ENCODE data around the gene FUBP3. TPM values are rescaled to one million over a fixed set of nuclear protein-coding genes. Genes with fewer than 3 reads are reported as not detected.

The FUBP3 gene
- total RNA-seq, 2 experiments from 2014 or later, result 52.8 to 54.1 TPM

DNA sequence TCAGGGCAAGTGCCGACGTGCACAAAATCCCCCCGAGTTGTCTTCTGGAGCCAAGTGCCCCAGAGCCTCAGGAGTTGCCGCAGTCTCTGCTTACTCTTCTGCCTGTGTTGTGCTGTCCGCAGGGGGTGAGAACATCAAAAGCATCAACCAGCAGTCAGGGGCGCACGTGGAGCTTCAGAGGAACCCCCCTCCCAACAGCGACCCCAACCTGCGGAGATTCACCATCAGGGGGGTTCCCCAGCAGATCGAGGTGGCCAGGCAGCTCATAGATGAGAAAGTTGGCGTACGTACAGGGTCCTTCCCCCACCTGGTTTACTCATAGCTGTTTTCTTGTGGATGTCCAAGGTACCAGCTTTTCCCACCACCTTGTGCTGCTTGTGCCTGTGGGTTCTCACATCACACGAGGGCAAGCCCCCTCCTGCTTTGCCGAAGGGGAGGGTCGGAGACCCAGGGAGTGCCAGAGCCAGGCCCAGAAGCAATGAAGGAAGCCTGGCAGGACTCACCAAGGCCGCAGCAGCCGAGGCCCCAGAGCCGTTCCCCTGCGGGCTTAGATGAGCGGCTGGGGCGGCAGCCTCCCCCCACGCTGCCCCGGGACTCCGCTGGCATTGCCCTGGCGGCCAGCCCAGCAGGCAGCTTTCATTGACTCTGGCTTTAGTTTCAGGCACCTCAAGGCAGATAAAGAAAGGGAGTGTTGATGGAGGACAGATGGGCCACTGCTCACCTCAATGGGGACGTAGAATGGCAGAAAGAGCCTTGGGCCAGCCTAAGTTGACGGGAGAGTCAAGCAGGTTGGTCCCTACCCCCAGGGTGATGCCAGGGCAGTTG is 51.3 kb downstream of the FUBP3 start:
- ChIA-PET POLR2A (no interaction called here), CTCF (no interaction called here)

DNA sequence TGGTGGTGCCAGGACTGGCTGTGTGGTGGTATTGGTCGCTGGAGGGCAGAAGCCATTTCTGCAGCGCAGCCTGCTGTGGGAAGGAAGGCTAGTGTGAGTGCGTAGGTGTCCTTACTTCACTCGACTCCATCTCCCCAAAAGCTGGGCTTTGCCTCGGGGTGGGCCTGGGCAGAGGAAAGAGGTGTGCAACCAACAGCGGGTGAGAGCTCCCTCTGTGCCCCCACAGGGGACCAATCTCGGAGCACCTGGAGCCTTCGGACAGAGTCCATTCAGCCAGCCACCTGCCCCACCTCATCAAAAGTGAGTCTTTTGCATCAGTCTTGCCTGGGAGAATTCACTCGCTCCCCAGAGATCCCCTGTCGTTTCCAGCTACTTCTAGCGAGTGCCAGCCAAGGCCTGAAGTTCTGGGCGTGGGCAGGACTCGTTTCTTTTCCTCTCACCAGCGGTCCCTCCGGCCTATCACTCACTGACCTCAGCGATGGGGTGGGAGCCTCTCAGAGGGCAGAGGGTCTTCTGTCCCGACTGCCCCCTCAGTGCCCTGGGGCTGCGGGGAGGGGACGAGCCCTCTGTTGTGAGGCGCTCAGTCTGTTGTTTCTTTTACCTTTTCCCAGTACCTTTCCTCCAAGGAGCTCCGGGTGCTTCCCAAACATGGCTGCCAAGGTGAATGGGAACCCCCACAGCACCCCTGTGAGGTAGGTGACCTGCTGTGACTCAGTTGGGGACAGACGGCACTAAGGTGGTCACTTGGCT is 52.1 kb downstream of the FUBP3 start:
- ChIA-PET CTCF (no interaction called here), POLR2A (no interaction called here)

DNA sequence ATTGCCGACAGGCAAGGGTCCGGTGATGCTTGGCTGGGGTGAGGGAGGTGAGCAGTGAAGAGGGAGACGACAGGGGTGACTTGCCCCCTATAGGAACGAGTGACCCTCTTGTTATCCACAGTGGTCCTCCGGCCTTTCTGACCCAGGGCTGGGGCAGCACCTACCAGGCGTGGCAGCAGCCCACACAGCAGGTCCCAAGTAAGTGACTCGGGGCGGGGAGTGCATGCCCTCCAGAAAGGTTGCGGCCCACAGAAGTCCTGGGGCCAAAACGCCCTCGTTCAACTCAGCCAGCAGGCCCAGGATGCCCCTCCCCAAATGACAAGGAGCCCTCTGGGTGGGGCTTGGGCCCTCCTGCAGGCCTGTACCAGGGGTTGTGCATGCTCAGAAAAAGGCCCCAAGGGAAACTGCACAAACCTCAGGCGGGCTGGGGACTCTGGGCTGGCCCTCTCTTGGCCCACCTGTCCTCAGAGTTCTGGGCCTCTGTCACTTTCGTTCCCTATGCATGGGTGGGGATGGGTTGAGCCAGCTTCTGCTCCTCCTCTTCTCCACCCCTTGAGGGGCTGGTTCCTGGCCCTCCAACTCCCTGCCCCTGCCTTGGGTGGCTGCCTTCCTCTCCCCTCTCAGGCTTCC is 52.8 kb downstream of the FUBP3 start:
- ChIA-PET CTCF (no interaction called here), POLR2A (no interaction called here)

DNA sequence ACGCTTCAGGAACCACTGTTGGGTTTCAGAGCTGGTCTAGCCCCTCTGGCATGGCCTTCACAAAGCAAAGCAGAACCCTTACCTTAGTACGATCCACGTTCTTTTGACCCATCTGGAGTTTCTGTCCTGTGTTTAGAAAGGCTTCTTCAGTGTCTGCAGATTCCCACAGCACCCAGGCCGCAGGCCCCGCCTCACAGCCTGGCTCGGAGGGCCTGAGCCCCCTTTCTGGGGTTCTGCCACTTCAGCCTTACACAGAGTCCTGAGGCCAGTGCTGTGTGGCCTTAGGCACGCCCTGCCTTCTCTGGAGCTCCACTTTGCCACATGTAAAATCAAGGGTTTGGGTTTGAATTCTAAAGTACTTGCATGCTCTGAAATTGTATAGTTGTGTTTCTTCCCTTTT is 53.5 kb downstream of the FUBP3 start:
- CTCF ChIA-PET, result no interaction called here
- POLR2A ChIA-PET, result no interaction called here

DNA sequence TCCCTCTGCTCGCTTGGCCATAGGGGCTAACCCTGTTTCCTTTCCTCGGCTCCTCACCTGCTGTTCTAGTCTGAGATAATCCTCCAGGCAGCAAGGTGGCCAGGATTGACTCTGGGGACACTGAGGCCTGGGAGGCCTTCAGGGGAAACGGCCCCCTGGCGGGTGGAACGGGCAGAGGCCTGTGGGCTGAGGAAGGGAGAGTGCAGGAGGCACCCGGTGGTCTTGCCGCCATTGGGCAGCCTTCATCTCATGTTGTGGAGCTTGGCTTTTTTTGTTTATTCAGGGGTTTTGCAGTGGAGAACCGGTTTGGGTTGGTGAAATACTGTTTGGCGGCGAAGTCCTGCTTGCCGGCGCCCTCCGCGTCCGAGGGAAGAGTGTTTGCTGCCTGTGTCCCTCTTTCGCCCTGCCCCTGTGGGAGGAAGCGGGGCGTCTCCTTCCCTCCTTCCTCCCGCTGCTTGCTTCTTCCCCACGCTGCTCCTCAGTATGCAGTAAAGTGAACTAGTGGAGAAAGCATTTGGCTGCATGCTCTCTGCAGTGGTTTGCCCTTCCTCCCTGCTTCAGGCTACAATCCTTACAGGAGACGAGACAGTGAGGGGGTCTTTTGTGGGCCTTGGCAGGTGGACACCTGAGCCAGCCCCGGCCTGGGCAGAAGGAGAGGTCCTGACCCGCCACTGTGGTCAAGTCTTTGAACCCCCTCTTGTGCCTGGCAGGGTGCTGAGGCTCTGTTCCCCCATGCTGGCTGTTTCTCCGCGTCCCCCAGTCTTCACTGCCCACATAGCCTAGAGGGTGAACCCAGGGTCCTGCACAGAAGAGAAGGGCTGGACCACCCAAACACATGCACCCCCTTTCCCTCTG is 54.2 kb downstream of the FUBP3 start:
- ChIA-PET CTCF (no interaction called here), POLR2A (no interaction called here)

DNA sequence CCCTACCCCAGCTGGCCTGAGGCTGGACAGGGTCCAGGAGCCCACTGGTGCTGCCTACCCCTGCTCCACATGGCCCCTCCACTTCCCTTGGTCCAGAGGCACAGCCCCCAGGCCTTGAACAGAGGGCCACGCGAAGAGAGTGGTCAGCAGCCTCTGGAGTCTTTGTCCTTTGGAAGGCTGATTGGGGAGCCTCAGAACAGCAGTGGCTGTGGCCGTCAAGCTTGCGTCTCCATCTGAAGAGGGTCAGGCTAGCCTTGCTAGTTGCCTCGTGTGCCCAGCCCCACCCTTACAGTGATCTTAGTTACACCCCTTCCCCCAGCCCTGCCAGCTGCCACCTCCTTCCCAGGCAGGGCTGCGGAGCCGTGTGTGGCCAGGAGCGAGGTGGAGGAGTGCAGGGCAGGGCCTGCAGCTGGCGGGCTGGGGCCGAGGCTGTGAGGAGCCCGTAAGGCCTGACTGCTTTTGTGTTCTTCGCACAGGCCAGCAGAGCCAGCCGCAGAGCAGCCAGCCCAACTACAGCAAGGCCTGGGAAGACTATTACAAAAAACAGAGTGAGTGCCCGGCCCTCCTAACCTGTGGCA is 54.9 kb downstream of the FUBP3 start:
- ChIA-PET CTCF (no interaction called here), POLR2A (no interaction called here)

DNA sequence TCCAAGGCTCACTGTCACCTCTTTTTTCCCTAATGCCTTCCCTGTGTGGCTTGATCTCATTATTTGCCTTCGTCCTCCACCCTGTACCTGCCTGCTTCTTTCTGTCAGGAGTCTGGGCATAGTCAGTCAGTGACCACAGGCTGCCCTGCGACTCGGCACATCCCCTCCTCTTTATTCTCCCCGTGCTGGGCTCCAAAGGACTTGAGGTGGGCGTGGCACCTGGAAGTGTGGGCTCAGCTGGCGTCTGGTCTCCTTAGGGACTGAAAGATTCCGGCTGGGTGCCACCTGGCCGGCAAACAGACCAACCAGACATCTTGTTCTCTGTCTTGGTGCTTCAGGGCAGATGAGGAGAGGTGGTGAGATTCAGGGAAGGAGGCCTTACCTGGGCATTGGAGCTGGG is 55.4 kb downstream of the FUBP3 start:
- ChIA-PET CTCF (no interaction called here), POLR2A (no interaction called here)

DNA sequence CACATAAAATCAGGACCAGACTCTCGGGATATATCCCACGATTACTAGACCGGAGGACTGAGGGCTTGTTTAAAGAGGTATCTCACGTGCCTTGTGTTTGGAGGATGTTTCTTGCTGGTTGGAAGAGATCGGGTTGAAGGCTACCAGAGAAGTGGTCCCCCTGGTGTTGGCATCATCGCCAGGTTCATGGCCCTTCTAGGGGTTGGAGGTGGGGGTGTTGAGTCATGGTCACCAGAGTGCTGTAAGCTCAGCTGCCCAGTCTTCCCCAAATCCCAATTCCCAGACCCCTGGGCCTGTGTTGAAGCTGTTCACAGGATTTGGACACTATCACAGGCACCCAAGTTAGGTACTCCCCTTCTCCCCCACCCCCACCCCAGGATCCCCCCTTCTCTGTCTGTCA is 55.9 kb downstream of the FUBP3 start:
- POLR2A ChIA-PET, result no interaction called here
- CTCF ChIA-PET, result no interaction called here

DNA sequence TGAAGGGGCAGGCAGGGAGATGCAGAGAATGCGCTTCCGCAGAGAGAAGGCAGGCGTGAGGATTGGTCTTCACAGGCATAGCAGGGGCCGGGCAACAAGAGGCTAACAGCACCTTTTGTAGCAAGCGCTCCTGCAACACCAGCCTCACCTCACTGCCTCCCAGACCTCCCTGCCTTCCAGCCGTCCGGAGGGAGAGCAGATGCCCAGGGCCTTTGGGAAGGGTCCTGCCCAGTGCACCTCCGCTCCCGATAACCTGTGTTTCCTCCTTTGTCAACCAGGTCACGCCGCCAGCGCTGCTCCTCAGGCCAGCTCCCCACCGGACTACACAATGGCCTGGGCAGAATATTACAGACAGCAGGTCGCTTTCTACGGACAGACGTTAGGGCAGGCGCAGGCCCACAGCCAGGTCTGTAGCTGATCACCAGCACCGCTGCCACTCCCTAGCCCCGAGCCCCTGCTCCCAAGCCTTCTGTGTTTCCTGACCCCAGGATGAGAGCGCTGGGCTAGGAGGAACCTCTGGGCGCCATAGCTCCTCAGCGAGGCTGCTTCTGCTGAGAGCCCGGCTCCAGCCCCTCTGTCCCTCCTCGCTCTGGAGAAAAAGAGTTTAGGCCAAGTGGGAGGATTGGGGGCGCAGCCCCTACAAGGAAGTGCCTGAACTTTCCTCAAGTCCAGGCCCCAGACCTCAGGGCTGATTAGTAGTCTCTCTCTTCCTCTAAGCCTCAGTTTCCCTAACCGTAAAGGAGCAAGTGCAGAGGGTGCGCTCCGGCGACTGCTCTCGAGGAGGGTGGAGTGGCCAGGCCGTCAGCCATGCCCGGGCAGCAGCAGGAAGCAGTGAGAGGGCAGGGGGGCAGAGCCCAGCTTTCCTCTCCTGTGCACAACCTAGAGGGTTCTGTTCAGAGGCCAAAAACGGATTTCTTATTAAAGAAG is 56.6 kb downstream of the FUBP3 start:
- ChIA-PET POLR2A (no interaction called here), CTCF (no interaction called here)

DNA sequence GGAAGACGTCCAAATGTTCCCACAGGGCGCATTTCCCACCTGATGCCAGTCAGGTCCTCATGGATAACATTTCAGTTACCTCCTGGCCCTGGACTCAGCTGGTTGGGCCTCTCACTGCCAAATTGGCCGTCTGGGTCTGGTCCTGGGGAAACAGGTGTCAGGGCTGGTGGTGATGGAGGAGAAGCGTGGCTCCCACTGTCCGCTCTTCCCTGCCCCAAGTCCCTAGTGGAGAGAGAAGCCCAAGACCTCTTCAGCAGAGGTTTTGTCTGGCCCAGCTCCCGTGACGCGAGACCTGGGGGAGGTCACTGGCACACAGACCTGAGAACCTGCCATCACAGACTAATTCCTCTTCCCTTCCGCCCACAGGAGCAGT is 57.3 kb downstream of the FUBP3 start:
- POLR2A ChIA-PET, result no interaction called here
- CTCF ChIA-PET, result no interaction called here

DNA sequence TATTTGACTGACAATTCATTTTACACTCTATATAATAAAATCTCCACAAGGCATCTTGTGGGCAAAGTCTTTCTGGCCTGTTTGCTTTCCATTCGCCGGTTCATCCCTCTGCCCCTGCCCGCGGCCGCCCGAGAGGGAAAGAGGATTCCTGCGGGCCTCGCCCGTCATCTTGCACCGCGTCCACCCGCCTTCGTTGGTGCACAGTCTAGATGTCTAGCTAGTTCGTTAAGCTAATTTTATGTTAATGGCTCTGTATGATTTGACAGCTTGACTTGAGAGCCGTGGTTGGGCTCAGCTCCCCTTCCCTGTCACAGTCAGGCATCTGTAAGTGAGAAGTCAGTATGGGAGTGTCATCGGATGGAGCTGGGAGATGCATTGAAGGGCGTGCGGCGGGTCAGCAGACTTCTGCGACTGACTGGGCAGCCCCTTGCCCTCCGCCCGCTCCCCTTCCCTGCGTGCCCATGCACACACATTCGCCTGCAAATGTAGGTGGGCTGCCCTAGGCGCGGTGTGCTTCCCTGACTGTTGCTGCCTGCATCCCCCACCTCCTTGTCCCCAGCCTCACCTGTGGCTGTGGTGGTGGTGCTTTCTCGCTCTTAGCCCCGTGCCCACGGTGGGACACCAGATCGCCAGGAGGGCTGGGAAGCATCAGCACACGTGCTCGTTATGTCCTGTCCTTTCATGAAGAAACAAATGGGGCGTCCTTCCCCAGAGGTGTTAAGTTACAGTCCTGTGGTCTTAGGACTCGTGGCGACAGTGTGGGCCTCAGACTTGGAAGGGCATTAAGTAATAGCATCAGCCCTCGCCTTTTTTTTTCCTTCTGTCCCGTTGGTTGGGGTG is 59.1 kb downstream of the FUBP3 start:
- ChIA-PET CTCF (interaction anchor here (0.8 kb wide), 1 partner anchor 44 kb away, joined by 3 read pairs; no protein-coding TSS in a partner anchor), POLR2A (no interaction called here)

DNA sequence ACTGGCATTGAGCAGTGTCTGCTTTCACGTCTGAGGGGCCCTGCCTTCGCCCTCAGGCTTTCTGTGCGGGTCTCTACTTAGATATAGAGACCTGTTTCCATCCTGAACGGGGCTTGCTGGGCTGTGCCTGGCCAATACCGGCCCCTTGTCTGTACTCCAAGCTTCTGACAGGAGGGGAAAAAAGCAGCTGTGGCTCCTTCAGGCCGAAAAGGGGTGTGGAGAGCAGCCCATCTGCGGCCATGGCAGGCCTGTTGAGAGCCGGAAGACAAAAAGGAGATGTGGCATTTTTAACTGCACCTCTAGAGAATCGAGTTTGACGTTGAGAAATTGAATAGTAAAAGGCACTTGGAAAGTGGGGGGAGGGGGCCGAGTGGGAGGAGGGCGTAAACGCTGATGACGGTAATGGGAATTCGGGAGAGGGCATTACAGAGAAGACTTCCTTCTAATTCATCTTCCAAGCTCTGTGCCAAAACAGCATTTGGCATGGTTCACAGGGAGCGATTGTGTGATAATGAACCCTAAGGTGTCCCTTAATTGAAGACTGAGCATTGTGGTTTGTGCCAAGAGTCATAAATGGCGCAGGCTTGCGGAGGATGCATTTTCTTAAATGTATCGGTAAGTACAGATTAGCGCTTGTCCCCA is 59.9 kb downstream of the FUBP3 start:
- POLR2A ChIA-PET, result no interaction called here
- CTCF ChIA-PET, result interaction anchor here (0.8 kb wide), 1 partner anchor 45 kb away, joined by 3 read pairs; no protein-coding TSS in a partner anchor

DNA sequence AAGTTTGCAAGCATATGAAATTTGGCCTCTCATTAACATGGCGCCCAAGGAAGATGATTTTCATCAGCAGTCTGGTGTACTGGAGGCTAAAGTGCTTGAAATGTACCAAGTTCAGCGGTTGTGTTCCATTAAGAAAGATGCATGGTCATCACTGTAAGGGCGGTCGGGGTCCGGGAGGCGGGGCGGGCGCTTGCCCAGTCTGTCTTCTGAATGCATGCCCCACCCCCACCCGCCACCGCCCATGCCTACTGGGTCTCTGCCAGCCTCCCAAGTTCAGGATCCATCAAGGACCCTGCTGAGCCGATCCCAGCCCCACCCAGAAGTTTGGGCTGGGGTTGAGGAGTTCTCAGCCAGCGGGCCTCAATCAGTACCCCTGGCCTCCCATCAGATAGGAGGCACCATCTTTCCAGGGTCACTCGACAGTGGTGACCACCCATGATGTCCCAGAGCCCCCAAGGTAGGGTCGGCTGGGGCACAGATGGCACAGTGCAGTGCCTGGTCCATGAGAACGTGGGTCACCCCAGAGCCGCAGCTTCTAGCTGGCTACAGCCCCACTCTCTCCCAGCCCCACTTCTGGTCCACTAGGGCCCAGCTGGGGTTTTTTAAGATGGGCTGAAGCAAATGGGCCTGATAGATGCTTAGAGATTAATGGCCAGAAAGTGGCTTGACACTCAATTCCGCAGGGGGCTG is 60.6 kb downstream of the FUBP3 start:
- CTCF ChIA-PET, result no interaction called here

DNA sequence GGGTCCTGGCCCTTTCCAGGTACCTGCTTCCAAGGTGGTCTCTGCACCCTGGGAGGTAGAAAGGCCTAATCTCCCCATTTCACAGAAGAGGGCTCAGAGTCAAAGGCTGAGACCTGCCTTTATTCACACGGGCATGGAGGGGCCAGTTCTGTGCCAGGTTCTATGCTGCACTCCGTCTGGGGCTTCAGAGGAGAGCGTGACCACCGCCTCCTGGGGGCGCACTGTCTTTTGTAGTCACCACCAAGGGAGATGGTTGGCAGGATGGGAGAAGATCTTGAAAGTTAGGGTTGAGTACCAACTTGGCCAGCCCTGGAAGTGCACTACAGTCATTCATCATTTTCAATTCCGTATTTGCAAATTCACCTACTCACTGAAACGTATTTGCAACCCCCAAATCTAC is 61.3 kb downstream of the FUBP3 start:
- CTCF ChIA-PET, result no interaction called here
- POLR2A ChIA-PET, result no interaction called here

More for the DNA sequence above, 60.6 kb downstream of the FUBP3 start:
- POLR2A ChIA-PET, result no interaction called here

DNA sequence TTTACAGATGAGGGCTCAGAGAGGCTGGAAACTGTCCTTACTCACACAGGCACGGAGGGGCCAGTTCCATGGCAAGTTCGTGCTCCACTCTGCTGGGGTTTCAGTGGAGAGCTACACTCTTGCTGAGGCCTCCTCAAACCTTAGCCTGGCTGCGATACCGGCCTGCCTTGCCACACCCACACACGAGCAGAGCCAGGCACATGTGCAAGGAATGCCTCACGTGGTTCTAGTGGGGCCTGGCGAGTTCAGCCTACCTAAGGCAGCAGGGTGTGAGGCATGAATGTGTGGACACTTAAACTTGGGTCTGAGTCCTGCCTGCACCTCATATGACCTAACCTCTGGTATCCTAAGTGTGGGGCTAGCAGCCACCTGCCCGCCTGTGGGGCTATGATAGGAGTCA is 63.5 kb downstream of the FUBP3 start:
- ChIA-PET POLR2A (no interaction called here), CTCF (no interaction called here)

DNA sequence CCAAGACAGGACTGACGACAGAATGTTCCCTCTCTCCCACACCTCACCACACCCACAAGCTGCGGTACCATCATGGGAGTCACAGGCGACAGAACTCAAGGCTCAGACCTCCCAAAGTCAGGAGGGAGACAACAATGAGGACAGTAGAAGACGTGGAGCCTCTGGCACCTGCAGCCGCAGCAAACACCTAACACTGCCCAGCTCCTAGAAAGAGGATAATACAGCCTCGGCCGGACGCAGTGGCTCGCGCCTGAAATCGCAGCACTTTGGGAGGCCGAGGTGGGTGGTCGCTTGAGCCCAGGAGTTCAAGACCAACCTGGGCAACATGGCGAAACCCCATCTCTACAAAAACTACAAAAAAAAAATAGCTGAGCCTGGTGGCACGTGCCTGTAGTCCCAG is 71.8 kb downstream of the FUBP3 start:
- POLR2A ChIA-PET, result no interaction called here
- CTCF ChIA-PET, result no interaction called here

DNA sequence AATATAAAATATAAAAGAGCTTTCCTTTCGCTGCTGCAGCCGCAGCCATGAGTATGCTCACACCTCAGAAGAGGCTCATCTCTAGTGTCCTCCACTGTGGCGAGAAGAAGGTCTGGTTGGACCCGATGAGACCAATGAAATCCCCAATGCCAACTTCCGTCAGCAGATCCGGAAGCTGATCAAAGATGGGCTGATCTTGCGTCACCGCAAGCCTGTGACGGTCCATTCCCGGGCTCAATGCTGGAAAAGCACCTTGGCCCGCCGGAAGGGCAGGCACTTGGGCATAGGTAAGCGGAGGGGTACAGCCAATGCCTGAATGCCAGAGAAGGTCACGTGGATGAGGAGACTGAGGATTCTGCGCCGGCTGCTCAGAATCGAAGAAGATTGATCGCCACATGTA is 72.4 kb downstream of the FUBP3 start:
- CTCF ChIA-PET, result no interaction called here
- POLR2A ChIA-PET, result no interaction called here

All from activated CD8-positive, alpha-beta memory T cell treated with anti-CD3 and anti-CD28 coated beads for 36 hours (primary cell).